Measurements from ENCODE around the gene HTR3B.
A peak's percentile ranks its signal among the peaks of the same experiment; 100 is the strongest.
"Not testable (repeated sequence)": the region's sequence is repeated elsewhere in the genome, so short reads cannot be mapped to it uniquely, and the experiment has no call there.

HTR3B gene

GRCh38 chr11:113907681-113908080 is 3.1 kb downstream of the HTR3B start:
- no peak for DNase-seq
- Mint-ChIP-seq H3K27me3 (peaks cover 20% of the 10 kb centered on the region), H3K4me1 (no peaks in the 10 kb centered on the region), H3K9me3 (no peaks in the 10 kb centered on the region), H3K4me3 (no peak overlapping the region), H3K27ac (no peak overlapping the region)
- ATAC-seq = no peak

GRCh38 chr11:113908098-113908497 is 3.5 kb downstream of the HTR3B start:
- Mint-ChIP-seq H3K9me3 (no peaks in the 10 kb centered on the region), H3K27me3 (peaks cover 18% of the 10 kb centered on the region), H3K4me3 (no peak overlapping the region), H3K27ac (no peak overlapping the region), H3K4me1 (no peaks in the 10 kb centered on the region)
- DNase-seq (no peak), ATAC-seq (no peak)

- not testable (repeated sequence) for ATAC-seq, H3K4me1 Mint-ChIP-seq, DNase-seq, H3K9me3 Mint-ChIP-seq, H3K4me3 Mint-ChIP-seq, H3K27ac Mint-ChIP-seq
- H3K27me3 Mint-ChIP-seq = peaks cover 18% of the 10 kb centered on the region
Measured at GRCh38 chr11:113911491-113911890, 6.9 kb downstream of the HTR3B start.

DNA sequence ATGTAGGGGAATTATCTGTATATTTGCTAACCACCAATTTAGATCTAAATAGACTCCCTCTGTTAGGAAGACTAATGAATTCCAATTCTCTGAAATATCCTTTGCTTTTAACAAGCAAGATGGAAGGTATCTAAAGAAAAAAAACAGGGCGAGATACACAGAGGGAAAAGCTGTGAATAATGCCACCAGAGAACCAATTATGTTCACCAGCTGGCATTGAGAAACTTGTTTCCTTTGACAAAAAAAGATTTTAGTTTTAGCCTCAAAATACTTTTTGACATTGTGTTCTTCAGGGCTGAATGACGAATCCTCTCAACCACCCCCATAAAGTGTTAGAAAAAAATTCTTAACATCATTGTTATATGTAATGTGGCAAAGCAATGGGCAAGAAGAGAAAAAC is 19.0 kb downstream of the HTR3B start:
- peaks cover 6% of the 10 kb centered on the region for H3K27me3 Mint-ChIP-seq
- no peaks in the 10 kb centered on the region for H3K9me3 Mint-ChIP-seq
- H3K4me3 Mint-ChIP-seq = no peak overlapping the region
- ATAC-seq (no peak), DNase-seq (no peak)
- no peaks in the 10 kb centered on the region for H3K4me1 Mint-ChIP-seq
- no peak overlapping the region for H3K27ac Mint-ChIP-seq

- no peak for ATAC-seq
- no peak overlapping the region for H3K4me3 Mint-ChIP-seq
Measured at GRCh38 chr11:113926273-113927197, 21.9 kb downstream of the HTR3B start.

DNA sequence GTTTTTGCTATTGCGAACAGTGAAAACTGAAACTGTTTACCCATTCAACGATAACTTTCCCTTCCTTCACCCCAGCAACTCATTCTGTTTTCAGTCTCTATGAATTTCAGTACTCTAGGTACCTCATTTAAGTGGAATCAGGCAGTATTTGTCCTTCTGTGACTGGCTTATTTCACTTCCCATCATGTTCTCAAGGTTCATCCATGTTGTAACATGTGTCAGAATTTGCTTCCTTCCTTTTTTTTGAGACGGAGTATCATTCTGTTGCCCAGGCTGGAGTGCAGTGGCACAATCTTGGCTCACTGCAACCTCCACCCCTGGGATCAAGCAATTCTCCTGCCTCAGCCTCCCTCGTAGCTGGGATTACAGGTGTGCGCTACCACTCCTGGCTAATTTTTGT is 23.7 kb downstream of the HTR3B start:
- ATAC-seq (no peak), DNase-seq (no peak)
- Mint-ChIP-seq H3K27me3 (peaks cover 29% of the 10 kb centered on the region), H3K9me3 (no peaks in the 10 kb centered on the region), H3K4me1 (no peaks in the 10 kb centered on the region), H3K27ac (no peak overlapping the region), H3K4me3 (no peak overlapping the region)

More at GRCh38 chr11:113926273-113927197, 21.9 kb downstream of the HTR3B start:
- DNase-seq = no peak
- no peak overlapping the region for H3K27ac Mint-ChIP-seq
- no peaks in the 10 kb centered on the region for H3K4me1 Mint-ChIP-seq
- no peaks in the 10 kb centered on the region for H3K9me3 Mint-ChIP-seq
- peaks cover 13% of the 10 kb centered on the region for H3K27me3 Mint-ChIP-seq

DNA sequence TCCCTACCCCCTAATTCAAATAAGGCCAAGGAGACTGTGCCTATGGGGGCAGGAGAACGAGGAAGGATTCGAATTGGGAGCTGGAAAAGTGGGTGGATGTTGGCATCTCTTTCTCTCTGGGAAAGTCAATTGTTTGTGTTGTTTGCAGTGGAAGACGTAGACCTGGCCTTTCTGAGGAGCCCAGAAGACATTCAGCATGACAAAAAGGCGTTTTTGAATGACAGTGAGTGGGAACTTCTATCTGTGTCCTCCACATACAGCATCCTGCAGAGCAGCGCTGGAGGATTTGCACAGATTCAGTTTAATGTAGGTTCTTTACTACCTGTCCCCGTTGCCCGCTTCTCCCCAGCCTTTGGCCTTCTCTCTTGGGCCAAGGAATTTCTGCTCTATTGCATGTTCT is 28.2 kb downstream of the HTR3B start:
- peaks cover 38% of the 10 kb centered on the region for H3K27me3 Mint-ChIP-seq
- H3K27ac Mint-ChIP-seq = no peak overlapping the region
- no peak overlapping the region for H3K4me3 Mint-ChIP-seq
- H3K4me1 Mint-ChIP-seq = no peaks in the 10 kb centered on the region
- ATAC-seq (no peak), DNase-seq (no peak)
- no peaks in the 10 kb centered on the region for H3K9me3 Mint-ChIP-seq

GRCh38 chr11:113934193-113934592 is 29.6 kb downstream of the HTR3B start:
- ATAC-seq, H3K4me1 Mint-ChIP-seq, H3K4me3 Mint-ChIP-seq, H3K9me3 Mint-ChIP-seq, DNase-seq, H3K27ac Mint-ChIP-seq: not testable (repeated sequence)
- peaks cover 38% of the 10 kb centered on the region for H3K27me3 Mint-ChIP-seq

GRCh38 chr11:113934761-113935160 is 30.2 kb downstream of the HTR3B start:
- ATAC-seq (no peak), DNase-seq (no peak)
- peaks cover 38% of the 10 kb centered on the region for H3K27me3 Mint-ChIP-seq
- H3K27ac Mint-ChIP-seq = no peak overlapping the region
- no peaks in the 10 kb centered on the region for H3K9me3 Mint-ChIP-seq
- no peak overlapping the region for H3K4me3 Mint-ChIP-seq
- H3K4me1 Mint-ChIP-seq = no peaks in the 10 kb centered on the region

DNA sequence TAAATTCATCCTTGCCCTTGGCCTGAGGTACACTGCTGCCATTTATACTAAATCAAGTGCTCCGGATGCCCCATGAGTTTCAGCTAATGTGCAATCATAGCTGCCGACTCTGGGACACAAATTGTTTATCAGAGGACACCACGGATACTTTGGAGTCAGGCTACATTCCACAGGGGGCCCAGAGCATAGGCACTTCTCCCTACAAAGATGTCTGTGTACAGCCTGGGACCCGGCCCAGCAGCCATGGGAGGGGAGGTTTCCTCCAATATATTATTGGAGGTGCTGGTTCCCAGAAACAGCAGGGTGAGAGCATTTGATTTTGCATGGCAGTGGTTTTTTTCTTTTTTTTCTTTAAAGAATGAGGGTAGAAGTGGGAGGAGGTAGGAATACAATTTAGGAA is 31.3 kb downstream of the HTR3B start:
- Mint-ChIP-seq H3K4me1 (no peaks in the 10 kb centered on the region), H3K9me3 (no peaks in the 10 kb centered on the region), H3K4me3 (no peak overlapping the region), H3K27me3 (peaks cover 36% of the 10 kb centered on the region), H3K27ac (no peak overlapping the region)
- ATAC-seq (no peak), DNase-seq (no peak)

- no peak for ATAC-seq
- H3K27ac Mint-ChIP-seq = no peak overlapping the region
- H3K9me3 Mint-ChIP-seq = no peaks in the 10 kb centered on the region
- H3K27me3 Mint-ChIP-seq = peaks cover 26% of the 10 kb centered on the region
- no peak overlapping the region for H3K4me3 Mint-ChIP-seq
- no peak for DNase-seq
- no peaks in the 10 kb centered on the region for H3K4me1 Mint-ChIP-seq
Measured at GRCh38 chr11:113937918-113938317, 33.3 kb downstream of the HTR3B start.

DNA sequence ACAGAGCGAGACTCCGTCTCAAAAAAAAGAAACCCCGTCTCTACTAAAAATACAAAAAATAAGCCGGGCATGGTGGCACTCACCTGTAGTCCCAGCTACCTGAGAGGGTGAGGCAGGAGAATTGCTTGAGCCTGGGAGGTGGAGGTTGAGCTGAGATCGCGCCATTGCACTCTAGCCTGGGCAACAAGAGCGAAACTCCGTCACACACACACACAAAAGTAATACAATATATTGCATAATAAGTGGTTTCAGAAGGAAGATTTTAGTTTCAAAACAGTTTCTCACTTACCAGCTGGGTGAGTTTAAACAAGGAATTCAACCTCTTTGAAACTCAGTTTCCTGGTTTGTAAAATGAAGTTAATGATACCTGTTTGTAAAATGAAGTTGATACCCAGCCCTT is 37.7 kb downstream of the HTR3B start:
- ATAC-seq (no peak), DNase-seq (no peak)
- H3K27ac Mint-ChIP-seq = no peak overlapping the region
- peaks cover 14% of the 10 kb centered on the region for H3K27me3 Mint-ChIP-seq
- H3K4me1 Mint-ChIP-seq = no peaks in the 10 kb centered on the region
- no peaks in the 10 kb centered on the region for H3K9me3 Mint-ChIP-seq
- no peak overlapping the region for H3K4me3 Mint-ChIP-seq

DNA sequence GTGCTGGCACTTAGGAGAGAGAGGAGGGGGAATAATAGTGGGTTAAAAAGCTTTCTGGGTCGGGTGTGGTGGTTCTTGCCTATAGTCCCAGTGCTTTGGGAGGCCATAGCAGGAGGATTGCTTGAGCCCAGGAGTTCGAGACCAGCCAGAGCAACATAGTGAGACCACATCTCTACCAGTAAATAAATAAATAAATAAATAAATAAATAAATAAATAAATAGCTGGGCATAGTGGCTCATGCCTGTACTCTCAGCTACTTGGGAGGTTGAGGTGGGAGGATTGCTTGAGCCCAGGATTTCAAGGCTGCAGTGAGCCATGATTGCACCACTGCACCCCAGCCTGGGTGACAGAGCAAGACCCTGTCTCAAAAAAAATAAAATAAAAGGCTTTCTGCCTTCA is 41.6 kb downstream of the HTR3B start:
- not testable (repeated sequence) for ATAC-seq, H3K4me3 Mint-ChIP-seq, H3K4me1 Mint-ChIP-seq

GRCh38 chr11:113947994-113948393 is 43.4 kb downstream of the HTR3B start:
- Mint-ChIP-seq H3K4me3 (no peak overlapping the region), H3K27me3 (peaks cover 31% of the 10 kb centered on the region), H3K27ac (no peak overlapping the region), H3K4me1 (no peaks in the 10 kb centered on the region), H3K9me3 (no peaks in the 10 kb centered on the region)
- ATAC-seq (no peak), DNase-seq (no peak)

More for the DNA sequence above, 41.6 kb downstream of the HTR3B start:
- not testable (repeated sequence) for H3K9me3 Mint-ChIP-seq, DNase-seq
- peak overlapping the region in 1 of 2 donors; percentile 50 for H3K27ac Mint-ChIP-seq
- H3K27me3 Mint-ChIP-seq = peaks cover 13% of the 10 kb centered on the region

DNA sequence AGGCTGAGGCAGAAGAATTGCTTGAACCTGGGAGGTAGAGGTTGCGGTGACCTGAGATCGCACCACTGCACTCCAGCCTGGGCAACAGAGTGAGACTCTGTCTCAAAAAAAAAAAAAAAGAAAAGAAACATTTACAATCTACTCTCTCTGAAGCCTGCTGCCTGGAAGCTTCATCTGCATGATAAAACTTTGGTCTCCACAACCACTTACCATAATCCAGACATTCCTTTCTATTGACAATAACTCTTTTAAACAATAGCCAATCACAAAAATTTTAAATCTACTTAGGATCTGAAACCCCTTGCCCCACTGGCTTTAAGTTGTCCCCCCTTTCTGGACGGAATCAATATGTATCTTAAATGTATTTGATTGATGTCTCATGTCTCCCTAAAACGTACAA is 45.3 kb downstream of the HTR3B start:
- Mint-ChIP-seq H3K4me1 (no peaks in the 10 kb centered on the region), H3K4me3 (no peak overlapping the region), H3K9me3 (no peaks in the 10 kb centered on the region), H3K27me3 (peaks cover 44% of the 10 kb centered on the region), H3K27ac (no peak overlapping the region)
- DNase-seq (no peak), ATAC-seq (no peak)

DNA sequence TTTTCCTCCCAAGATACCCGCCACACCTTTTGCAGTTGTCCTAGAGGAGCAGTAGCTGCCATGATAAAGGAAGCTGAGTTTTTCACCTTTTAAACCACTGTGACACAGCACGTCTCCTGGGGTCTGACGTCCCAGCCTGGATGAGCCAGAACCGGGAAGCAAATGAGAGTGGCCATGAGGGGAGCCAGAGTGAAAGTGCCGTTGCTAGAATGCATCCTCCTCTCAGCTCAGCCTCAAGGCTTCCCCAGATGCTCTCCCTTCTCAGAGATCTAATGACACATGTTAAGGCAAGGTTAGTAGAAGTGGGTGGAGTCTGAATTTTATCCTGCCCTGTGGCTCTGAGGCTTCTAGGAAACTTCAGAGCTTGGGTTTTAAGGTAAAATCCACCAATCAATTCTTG is 46.9 kb downstream of the HTR3B start:
- Mint-ChIP-seq H3K4me3 (no peak overlapping the region), H3K9me3 (no peaks in the 10 kb centered on the region), H3K27ac (no peak overlapping the region), H3K27me3 (peaks cover 38% of the 10 kb centered on the region), H3K4me1 (no peaks in the 10 kb centered on the region)
- no peak for DNase-seq
- ATAC-seq = no peak

DNA sequence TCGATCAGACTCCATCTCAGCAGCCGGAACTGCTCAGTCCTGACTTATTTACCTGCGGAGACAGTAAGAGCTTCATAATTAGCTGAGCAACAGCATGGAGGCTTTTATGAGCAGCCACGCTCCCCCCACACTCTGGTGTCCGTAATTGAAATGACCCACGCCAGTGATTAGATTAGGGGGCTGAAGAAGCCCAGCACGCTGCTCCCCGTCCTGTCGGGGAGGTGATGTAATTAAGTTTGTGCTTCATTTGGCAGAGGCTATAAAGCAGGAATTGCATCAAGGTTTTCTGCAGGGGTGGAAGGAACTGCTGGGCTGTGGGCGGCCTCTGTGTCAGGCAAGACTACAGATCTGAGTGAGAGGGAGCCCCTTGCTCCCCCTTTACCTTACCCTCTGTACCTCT is 47.5 kb downstream of the HTR3B start:
- Mint-ChIP-seq H3K4me1 (no peaks in the 10 kb centered on the region), H3K9me3 (no peaks in the 10 kb centered on the region), H3K27ac (peak overlapping the region in 1 of 2 donors; percentile 49), H3K27me3 (peaks cover 38% of the 10 kb centered on the region), H3K4me3 (no peak overlapping the region)
- ATAC-seq = no peak
- DNase-seq = no peak

Measured in stimulated activated naive CD8-positive, alpha-beta T cell treated with anti-CD3 and anti-CD28 coated beads, Interleukin-15, amount 100 ng/mL, for 72 hours (primary cell).